AG10803 (cell line): Measurements from ENCODE around the gene EXOSC9.

ENCODE experiments used
- DNase-seq: peaks from one replicate; pipeline ENCODE4 v3.0.0; 2010; ENCODE audit warnings: low read depth
- H3K4me3 ChIP-seq: 2 replicates; pipeline ENCODE4 v1.5.1; 2011; ENCODE audit warnings: mild to moderate bottlenecking, low read length, control low read depth
- CTCF ChIP-seq: conservative IDR thresholded peaks from 2 replicates; pipeline ENCODE4 v1.5.1; 2011; ENCODE audit warnings: mild to moderate bottlenecking, low read length, control low read depth, inconsistent platforms

The EXOSC9 gene

GRCh38 chr4:121789455-121789854, 11.7 kb upstream of the EXOSC9 start:
- no peak for TF ChIP-seq CTCF
- H3K4me3 ChIP-seq: no peak overlapping the region
- DNase-seq: peak; percentile 50

DNA sequence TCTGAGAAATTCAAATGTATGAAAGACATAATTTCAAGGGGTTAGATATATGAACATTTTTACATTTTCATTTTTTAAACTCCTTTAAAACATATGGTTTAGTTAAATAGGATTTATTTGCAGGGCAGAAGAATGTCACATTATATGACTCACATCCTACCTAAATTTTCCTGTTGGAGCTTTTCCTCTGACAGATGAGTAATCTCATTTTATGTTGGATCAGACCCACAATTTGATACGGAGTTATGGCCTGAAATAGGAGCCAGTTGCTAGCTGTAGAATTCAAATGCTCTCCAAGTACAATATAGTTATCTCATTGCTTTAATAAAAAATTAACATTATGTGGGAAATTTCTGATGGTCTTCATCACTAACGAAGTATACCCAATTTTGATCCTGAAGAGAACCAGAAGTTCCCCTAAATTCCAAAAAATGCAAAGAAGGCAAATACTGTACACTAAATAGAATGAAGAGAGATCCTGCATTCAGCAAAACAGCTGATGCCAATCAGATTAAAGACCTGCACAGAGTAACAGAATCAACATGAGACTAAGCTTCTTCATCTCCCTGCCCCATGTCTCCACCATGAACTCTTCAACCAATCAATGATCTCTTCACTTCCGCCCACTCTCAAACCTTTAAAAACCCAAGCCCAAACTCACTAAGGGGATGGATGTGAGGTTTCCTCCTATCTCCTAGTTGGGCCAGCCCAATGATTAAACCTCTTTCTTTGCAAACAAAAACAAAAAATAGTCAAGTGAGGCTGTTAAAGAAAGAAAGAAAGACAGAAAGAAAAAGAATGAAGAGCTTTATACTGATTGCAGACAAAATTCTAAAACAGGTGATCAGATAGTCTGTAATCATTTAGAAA, 10.9 kb upstream of the EXOSC9 start:
- peak; percentile 77 for DNase-seq
- no peak overlapping the region for H3K4me3 ChIP-seq
- TF ChIP-seq CTCF: no peak

DNA sequence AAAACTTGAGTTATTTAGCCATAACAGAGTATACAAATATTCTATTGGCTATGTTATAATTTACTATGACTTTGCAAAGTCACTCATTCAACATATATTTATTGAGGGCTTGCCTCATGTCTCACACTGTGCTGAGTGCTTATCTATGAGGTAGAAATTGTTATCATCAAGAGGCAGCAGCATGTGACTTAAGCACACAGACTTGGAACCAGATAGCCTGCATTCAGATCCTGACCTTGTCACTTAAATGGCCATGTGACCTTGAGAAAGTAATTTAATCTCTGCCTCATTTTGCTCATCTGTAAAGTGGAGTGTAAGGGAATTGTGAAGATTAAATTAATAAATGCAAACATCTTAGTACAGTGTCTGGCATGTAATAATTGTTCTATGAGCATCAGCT, 10.1 kb upstream of the EXOSC9 start:
- no peak for DNase-seq
- H3K4me3 ChIP-seq: no peak overlapping the region
- TF ChIP-seq CTCF: no peak

DNA sequence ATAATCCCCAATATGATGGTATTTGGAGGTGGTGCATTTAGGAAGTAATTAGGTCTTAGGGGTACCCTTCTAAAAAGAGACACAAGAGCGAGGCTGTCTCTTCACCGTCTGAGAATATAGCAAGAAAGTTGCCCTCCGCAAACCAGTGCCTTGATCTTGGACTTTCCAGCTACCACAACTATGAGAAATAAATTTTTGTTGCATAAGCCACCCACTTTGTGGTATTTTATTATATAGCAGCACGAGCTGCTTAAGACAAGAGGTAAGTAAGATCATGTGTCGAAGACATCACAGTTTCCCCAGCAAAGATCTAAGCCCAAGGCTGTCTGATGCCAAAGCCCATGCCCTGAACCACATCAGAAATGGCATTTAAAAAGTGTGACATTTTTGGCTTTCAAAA, 9.6 kb upstream of the EXOSC9 start:
- DNase-seq: peak; percentile 91
- TF ChIP-seq CTCF: no peak

DNA sequence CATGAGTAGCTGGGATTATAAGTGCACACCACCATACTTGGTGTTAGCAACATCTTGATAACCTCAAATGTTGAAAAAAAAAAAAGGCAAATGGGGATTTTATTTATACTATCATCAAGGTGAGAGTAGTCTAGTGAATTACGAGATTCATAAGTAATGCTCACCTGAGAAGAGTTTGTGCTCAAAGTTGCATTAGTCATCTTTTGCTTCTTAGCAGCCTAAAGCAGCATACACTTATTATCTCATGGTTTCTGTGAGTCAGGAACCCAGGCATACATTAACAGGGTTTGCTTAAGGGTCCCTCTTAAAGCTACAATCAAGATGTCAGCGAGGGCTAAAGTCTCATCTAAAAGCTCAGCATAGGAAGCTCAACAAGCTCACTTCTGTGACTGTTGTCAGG, 8.2 kb upstream of the EXOSC9 start:
- no peak for TF ChIP-seq CTCF
- no peak for DNase-seq
- no peak overlapping the region for H3K4me3 ChIP-seq

More for the DNA sequence above, 9.6 kb upstream of the EXOSC9 start:
- no peak overlapping the region for H3K4me3 ChIP-seq

- DNase-seq: peak; percentile 62
- TF ChIP-seq CTCF: no peak
- no peak overlapping the region for H3K4me3 ChIP-seq
Measured at GRCh38 chr4:121794505-121795188, 6.5 kb upstream of the EXOSC9 start.

DNA sequence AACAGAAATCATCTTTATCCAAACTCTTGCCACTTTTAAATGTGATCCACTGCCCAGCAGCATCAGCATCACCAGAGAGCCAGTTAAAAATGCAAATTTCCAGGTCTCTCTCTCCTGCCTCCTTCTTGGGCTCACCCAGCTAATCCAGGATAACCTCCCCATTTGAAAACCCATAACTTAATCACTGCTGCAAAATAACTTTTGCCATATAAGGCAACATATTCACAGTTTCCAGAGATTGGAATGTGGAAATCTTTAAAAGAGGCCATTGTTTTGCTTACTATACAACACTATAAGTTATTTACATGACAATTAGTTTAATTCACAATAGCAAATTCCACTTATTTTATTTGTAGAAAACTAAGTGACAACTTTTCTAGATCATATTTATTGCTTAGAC, 4.8 kb upstream of the EXOSC9 start:
- no peak overlapping the region for H3K4me3 ChIP-seq
- no peak for TF ChIP-seq CTCF
- DNase-seq: no peak
